M059J (cell line): ENCODE data around the gene MAN1B1. TPM values are rescaled to one million over a fixed set of nuclear protein-coding genes. Genes with fewer than 3 reads are reported as not detected.
"Not testable (repeated sequence)": the region's sequence is repeated elsewhere in the genome, so short reads cannot be mapped to it uniquely, and the experiment has no call there.

ENCODE experiments used
- DNase-seq: peaks from one replicate; pipeline ENCODE4 v3.0.0-alpha.2; 2012; ENCODE audit warnings: low read depth
- total RNA-seq: library from RNA; depleted of rRNA; stranded (reverse); fragments of >200 nt; shearing (Covaris generic); gene quantifications from 2 replicates; pipeline ENCODE4 v1.2.3, GENCODE V29; 2014

Gene MAN1B1
- total RNA-seq, 1 experiment from 2014 or later = 145 TPM

DNA sequence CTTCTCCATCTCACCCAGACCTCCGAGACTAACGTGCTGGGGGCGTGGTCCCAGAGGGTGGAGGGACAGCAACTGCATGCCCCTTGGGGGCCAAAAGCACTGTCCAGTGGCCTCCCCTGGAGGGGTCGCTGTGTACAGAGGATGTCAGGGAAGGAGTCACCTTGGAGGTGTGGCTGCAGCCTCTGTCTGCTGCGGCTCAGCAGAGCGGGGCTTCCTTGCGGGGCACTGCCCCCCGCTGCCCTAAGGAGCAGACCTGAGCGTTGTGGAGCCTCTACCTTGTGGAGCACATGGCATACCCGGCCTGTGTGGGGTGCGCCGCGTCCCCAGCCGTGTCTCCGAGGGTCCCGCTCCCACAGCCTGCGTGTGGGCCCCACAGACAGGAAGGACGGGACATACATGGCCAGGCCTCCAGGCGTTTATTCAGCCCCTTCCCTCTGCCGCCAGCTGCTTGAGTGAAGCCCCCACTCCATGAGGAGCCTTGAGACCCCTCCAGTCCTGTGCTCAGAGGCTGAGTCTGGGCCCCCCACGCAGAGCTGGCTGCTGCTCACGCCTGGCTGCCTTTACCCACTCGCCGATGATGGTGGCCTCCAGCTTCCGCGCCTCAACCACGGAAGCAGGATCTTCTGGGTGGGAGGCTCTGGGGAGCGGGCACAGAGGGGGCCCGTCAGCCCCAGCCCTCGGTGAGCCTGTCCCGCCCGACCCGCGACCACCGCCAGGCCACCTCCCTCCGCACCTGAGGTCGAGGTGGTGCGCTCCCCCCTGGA lies 23.5 kb downstream of the MAN1B1 start:
- no peak for DNase-seq

DNA sequence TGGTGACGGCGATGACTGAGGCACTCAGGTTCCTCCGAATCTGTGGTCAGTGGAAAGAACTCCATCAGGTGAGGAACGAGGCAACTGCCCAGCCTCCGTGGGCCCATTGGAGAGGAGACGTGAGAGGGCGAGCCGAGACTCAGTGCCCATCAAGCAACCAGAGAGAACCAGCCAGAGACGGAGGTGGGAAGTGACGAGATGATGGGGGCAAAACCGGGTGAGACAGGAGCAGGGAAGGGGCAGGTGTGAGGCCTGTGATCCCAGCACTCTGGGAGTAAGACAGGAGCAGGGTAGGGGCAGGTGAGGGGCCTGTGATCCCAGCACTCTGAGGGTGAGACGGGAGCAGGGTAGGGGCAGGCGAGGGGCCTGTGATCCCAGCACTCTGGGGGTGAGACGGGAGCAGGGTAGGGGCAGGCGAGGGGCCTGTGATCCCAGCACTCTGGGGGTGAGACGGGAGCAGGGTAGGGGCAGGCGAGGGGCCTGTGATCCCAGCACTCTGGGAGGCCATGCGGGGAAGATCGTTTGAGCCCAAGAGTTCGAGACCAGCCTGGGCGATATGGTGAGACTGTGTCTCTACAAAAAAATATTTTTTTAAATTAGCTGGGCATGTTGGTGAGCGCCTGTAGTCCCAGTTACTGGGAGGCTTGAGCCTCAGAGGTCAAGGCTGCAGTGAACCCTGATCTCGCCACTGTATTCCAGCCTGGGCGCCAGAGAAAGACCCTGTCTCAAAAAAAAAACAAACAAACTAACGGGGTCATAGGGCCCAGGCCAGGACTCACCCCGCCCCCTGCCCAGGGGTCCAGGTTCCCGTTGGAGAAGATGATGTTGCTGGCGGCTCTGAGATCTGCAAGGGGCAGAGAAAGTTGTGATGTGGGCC lies 24.4 kb downstream of the MAN1B1 start:
- no peak for DNase-seq

DNA sequence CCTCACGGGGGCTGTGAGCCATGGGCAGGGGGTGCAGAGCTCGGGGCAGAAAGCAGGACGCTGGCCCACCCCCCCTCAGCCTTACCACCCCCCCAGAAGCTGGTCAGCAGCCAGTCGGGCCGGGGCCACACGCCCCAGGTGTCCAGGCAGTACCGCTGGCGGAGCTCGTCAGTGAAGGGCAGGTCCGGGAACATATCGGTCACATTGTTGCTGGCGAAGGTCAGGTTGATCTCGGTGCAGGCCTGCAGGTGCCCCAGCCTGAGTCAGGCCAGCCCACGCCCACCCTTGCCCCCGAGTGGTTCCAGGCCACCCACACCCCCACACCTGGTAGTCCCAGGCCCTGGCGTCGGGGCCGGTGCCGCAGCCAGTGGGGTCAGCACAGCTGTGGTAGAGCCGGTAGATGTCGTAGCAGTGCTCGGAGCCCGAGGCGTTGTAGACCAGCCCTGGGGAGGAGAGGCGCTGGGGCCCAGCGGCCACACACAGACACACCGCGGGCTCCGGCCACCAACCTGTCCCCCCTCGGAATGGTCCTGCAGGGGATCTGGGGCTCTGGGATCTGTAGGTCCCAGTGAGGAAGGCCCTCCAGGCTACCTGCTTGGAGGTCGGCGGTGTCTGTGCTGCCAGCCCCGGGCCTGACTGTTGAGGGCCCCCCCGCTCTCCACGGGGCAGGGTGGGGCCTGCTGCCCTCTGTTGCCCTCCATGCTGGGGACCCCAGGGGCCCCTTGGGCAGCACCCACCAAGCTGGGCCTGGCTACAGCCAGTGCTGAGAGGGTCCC lies 25.2 kb downstream of the MAN1B1 start:
- DNase-seq = no peak

DNA sequence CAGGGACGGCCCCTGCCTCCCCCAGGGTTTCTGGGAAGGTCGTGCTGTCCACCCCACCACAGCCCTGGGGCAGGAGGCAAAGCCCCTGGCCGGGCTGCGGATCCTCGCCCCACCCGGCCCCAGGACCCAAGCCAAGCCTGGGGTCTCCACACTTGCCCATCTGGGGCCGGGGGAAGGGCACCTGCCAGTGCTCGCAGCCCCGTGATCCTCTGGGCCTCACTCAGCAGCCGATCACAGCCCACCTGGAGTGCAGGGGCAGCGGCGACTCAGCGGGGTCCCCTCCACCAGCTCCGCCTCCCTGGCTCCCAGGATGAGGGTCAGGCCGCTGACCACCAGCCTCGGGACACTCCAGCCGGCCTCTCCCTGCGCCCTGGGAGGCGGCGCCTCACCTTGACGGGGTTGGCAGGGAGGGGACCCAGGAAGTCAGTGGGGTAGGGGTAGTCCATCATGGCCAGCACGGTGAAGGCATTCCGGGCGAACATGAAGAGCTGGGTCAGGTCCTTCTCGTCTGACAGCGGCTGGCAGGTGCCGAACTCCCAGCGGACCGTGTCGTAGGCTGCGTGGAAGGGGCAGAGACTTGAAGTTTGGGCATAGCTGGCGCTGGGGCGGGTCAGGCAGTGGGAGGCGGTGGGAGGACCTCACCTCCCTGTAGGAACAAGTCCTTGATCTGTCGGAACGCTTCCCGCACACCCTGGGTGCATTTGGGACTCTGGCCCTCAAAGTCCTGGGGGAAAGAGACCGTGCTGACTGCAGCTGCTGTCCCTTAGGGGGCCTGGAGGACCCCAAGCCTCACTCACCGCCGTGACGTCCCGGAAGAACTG lies 26.0 kb downstream of the MAN1B1 start:
- DNase-seq = no peak

DNA sequence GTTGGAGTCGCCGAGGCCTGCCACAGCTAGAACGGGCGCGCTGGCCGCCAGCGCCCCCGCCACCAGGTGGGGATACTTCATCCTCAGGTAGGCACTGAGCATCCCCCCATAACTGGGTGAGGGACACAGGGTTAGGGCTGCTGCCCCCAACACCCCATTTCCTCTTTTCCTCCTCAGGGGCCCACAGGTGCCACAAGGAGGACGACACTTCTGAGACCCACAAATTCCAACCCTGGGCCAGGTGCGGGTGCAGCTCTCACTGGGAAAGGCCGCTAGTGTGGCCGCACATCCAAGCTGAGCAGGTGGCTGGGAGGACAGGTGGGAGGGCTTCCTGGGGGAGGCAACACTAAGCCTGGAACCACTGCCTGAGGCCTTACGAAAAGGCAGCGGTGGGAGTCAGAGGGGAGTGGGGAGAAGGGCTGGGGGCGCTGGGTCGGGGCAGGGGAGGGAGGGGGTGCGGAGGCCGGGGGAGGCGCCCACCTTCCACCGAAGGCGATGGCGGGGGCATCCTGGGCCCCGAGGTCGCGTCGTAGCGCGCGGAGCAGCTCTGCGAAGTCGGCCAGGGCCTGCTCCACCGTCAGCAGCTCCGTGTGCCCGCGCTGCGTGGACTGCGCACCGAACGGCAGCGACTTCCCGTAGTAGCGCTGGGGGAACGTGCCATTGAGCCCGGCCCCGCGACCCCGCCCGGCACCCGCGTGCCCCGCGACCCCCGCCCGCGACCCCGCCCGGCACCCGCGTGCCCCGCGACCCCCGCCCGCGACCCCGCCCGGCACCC lies 26.8 kb downstream of the MAN1B1 start:
- no peak for DNase-seq

DNA sequence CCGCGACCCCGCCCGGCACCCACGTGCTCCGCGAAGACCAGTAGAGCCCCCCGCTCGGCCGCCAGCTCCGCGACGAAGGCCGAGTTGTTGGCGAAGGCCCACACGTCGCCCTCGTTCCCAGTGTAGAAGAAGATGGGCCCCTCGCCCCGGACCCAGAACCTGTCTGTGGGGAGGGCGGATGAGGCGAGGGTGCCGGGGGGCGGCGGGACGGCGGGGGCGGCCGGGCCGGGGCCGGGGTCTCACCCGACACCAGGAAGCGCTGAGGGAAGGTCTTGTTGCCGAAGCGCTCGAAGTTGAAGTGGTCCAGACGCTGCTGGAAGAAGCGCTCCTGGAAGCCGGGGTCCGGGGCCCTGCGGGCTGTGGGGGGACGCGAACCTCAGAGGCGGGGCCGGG lies 27.4 kb downstream of the MAN1B1 start:
- DNase-seq = no peak

DNA sequence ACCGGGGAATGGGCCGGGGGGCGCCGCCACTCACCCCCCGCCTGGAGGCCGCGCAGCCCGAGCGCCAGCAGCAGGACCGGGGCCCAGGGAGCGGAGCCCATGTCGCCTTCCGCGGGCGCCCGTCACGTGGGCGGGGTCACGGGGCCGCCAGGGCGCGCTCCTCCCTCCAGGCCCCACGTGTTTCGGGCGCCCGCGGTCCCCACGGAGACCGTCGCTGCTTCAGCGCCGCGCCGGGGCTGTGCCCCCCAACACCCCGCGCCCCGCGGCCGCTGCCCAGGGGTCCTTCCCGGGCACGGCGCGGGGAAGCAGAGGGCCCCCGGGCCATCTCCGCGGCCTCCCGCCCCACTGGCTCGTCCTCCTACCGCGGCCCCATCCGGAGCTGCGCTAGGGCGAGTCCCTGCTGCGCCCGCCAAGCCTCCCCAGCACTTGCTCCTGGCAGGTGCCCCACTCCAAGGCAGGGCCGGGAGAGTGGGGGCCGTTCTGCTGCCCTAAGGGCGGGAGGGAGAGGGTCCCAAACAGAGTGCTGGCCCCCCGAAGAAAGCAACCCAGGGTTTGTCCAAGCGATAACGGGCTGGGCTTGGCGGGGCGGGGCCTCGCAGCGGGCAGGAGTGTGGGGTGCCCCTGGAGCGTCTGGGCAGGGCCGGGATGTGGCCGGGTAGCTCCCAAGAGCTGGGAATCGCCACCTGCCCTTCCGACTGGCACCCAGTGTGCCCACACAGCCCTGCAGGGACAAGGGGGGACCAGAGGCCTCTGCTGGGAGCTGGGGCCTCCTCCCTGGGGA lies 28.0 kb downstream of the MAN1B1 start, which contains the start of gene DPP7:
Gene DPP7, minus strand, starts transcription at position 121 of the 781 bp plus-strand sequence. Its CDS starts 20 bp downstream, at position 101.
- peak; percentile 48 for DNase-seq

DNA sequence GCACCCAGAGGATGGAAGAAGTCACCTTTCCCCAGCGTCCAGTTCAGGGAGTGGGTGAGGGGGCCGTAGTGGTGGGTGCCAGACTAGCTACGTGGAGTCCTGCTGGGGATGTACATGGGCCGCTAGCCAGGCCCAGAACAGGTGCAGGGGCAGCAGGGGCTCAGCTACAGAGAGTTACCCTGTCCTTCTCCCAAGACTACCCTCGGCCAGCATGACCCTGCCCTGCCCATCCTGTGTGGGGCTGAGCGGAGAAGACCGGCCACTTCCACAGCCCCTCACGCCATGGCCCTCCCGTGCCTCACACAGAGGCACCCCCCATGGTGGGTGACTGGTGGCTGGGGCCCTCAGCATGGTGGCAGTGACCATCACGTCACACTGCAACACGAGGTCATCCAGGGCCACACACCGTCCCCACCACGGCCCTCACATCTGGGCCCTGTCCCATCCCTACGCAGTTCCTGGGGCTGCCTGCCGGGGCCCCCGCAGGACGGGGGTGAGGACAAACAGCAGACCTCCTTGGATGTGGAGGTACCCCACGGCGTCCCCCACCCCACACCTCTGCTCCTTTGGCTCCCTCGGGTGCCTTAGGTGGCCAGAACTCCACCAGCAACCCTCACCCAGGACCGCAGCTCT lies 28.7 kb downstream of the MAN1B1 start:
- DNase-seq = no peak

DNA sequence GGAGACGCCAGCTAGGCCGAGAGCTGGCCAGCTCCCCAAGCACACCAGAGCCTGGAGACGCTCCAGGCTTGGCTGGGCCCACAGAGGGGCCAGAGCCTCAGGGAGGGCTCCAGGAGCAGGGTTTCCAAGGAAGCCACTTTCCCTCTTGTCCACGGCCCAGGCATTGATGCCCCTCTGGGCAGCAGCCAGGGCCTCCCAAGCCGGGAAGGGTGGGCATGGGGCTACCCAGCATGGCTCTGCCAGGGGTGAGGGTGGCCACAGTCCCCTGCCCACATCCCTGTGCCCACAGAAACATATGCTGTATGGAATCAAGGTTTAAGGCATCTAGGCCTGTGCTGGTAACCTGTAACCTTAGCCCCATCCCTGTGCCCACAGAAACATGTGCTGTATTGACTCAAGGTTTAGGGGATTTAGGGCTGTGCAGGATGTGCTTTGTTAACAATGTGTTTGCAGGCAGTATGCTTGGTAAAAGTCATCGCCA lies 29.3 kb downstream of the MAN1B1 start:
- DNase-seq = no peak

DNA sequence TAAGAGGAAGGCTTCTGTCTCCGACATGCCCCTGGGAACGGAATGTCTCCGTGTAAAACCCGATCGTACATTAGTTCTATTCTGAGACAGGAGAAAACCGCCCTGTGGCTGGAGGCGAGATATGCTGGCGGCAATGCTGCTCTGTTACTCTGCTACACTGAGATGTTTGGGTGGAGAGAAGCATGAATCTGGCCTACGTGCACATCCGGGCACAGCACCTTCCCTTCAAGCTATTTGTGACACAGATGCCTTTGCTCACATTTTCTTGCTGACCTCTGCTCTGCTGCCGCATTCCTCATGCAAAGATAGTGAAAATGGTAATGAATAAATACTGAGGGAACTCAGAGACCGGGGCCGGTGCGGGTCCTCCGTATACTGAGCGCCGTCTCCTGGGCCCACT lies 29.9 kb downstream of the MAN1B1 start:
- no peak for DNase-seq

DNA sequence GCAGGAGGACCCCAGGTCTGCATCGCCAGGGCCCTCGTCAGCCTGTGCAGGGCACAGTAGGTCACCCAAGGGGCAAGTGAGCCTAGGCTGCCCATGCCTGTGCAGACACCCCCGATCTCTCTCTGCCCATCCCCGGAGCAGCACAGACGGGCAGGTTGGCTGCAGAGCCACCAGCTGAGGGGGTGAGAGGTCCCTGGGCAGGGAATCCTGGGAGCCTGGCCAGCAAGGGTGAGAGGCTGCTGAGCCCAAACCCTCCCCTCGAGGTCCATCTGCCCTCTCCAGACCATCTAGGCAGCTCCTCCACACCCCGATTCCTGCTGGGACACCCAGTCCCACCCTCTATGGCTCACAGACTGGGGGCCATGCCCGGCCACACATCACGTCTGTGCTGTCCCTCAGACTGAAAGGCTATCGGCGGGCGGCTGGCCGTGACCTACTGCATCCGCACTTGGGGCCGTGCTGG lies 30.5 kb downstream of the MAN1B1 start:
- no peak for DNase-seq

DNA sequence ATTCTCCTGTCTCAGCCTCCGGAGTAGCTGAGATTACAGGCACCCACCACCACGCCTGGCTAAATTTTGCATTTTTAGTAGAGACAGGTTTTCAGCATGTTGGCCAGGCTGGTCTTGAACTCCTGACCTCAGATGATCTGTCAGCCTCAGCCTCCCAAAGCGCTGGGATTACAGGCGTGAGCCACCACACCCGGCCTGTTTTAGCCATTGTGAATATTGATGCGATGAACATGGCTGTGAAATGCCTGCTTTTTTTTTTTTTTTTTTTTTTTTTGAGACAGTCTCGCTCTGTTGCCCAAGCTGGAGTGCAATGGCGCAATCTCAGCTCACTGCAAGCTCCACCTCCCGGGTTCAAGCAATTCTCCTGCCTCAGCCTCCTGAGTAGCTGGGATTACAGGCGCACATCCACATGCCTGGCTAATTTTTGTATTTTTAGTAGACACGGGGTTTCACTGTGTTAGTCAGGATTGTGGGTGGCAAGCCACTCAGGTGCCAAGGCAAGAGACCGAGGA lies 31.4 kb downstream of the MAN1B1 start:
- not testable (repeated sequence) for DNase-seq

DNA sequence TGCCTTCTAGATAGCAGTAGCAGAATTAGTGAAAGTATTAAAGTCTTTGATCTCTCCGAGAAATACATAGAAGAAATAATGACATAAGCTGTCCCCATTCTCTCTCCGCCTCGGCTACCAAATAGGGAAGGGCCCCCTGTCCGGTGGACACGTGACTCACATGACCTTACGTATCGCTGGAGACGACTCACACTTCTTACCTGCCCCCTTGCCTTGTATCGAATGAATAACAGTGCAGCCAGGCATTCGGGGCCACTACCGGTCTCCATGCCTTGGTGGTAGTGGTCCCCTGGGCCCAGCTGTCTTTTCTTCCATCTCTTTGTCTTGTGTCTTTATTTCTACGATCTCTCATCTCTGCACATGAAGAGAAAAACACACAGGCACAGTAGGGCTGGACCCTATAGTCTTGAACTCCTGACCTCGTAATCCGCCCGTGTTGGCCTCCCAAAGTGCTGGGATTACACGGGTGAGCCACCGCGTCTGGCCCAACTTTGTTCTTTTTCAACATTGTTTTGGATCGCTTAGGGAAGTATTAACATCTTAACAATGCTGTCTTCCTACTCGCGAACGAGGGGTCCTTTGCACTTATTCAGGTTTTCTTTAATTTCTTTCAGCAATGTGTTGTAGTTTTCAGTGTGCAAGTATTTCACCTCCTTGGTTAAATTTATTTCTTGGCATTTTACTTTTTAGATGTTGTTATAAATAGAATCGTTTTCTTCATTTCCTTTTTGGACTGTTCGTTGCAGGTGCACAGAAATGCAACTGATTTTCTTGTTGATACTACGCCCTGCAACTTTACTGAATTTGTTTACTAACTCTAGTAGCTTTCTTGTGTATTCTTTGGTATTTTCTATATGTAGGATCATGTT lies 35.4 kb downstream of the MAN1B1 start:
- DNase-seq = not testable (repeated sequence)

DNA sequence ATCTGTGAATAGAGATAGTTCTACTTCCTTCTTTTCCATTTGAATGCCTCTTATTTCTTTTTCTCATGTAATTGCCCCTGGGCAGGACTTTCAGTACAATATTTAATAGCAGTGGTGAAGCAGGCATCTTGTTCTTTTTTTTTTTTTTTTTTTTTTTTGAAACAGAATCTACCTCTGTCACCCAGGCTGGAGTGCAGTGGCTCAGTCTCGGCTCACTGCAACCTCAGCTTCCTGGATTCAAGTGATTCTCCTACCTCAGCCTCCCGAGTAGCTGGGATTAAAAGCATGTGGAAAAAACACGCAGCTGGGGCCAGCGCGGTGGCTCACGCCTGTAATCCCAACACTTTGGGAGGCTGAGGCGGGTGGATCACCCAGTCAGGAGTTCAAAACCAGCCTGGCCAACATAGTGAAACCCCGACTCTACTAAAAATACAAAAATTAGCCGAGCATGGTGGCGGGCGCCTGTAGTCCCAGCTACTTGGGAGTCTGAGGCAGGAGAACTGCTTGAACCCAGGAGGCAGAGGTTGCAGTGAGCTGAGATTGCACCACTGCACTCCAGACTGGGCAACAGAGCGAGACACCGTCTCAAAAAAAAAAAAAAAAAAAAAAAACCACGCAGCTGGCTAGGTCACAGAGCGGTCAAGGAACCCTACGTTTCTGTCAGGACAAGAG lies 36.1 kb downstream of the MAN1B1 start:
- not testable (repeated sequence) for DNase-seq

DNA sequence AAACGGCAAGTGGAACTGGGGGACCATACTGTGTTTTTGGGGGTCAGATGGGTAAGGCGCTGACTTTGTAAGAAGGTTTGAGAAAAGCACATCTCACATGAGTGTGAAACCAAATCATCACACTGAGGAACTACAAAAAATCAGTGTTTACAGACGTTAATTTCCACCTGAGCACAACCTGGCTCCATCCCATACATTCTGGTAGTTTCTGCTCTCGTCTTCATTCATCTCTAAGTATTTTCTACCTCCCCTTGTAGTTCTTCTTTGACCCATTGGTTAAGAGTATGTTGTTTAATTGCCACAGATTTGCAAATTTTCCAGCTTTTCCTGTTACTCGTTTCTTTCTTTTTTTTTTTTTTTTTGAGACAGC lies 36.7 kb downstream of the MAN1B1 start:
- DNase-seq = no peak

DNA sequence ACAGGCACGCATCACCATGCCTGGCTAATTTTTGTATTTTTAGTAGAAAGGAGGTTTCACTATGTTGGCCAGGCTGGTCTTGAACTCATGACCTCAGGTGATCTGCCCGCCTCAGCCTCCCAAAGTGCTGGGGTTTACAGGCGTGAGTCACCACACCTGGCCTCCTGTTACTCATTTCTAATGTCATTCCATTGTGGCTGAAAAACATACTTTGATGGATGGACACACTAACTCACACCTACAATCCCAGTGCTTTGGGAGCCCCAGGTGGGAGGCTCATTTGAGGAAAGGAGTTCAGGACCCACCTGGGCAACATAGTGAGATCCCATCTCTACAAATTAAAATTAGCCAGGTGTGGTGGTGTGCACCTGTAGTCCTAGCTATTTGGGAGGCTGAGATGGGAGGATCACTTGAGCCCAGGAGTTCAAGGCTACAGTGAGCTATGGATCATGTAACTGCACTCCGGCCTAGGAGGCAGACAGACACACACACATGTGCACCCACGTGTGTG lies 37.2 kb downstream of the MAN1B1 start:
- DNase-seq = peak; percentile 32

DNA sequence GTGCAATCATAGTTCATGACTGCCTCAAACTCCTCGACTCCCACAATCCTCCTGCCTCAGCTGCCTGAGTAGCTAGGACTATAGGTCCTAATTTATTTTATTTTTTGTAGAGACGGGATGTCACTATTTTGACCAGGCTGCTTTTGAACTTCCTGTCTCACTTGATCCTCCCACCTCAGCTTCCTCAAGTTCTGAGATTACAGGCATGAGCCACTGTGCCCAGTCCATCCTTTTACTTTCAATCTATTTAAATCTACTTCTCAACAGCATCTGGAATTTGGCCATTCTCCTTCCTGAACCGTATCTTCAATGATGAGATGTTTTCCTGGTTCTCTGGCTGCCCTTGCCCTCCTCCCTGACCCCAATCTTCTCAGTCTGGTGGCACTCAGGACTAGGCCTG lies 40.0 kb downstream of the MAN1B1 start:
- DNase-seq = no peak
